ENCODE data around the gene EGR2.
"Not testable (repeated sequence)": the region's sequence is repeated elsewhere in the genome, so short reads cannot be mapped to it uniquely, and the experiment has no call there.

Gene EGR2

GRCh38 chr10:62795100-62795499 lies 21.1 kb downstream of the EGR2 start:
- no peak for DNase-seq (ENCODE audit: low read depth in 3 of 3)

GRCh38 chr10:62794306-62794705 lies 21.9 kb downstream of the EGR2 start:
- no peak for DNase-seq (ENCODE audit: low read depth in 3 of 3)

- DNase-seq (ENCODE audit: low read depth in 3 of 3): no peak
These were observed 23.9 kb downstream of the EGR2 start for GRCh38 chr10:62792261-62792660.

GRCh38 chr10:62790571-62790970 lies 25.6 kb downstream of the EGR2 start:
- no peak for DNase-seq (ENCODE audit: low read depth in 3 of 3)

- no peak for DNase-seq (ENCODE audit: low read depth in 3 of 3)
These were observed 26.1 kb downstream of the EGR2 start for GRCh38 chr10:62790019-62790555.

- no peak for DNase-seq (ENCODE audit: low read depth in 3 of 3)
These were observed 27.2 kb downstream of the EGR2 start for GRCh38 chr10:62788861-62789467.

- not testable (repeated sequence) for DNase-seq (ENCODE audit: low read depth in 3 of 3)
These were observed 27.9 kb downstream of the EGR2 start for GRCh38 chr10:62788285-62788684.

GRCh38 chr10:62784537-62784936 lies 31.6 kb downstream of the EGR2 start:
- DNase-seq (ENCODE audit: low read depth in 3 of 3): not testable (repeated sequence)

GRCh38 chr10:62779487-62780248 lies 36.5 kb downstream of the EGR2 start:
- DNase-seq (ENCODE audit: low read depth in 3 of 3): peak; percentile 71 to 76 (median 74)

GRCh38 chr10:62778125-62778524 lies 38.0 kb downstream of the EGR2 start:
- peak in 1 of 3 donors; percentile 8 for DNase-seq (ENCODE audit: low read depth in 3 of 3)

- DNase-seq (ENCODE audit: low read depth in 3 of 3): no peak
These were observed 43.8 kb downstream of the EGR2 start for GRCh38 chr10:62772186-62772974.

GRCh38 chr10:62769574-62770242 lies 46.5 kb downstream of the EGR2 start:
- DNase-seq (ENCODE audit: low read depth in 3 of 3): no peak

GRCh38 chr10:62766386-62766785 lies 49.8 kb downstream of the EGR2 start:
- no peak for DNase-seq (ENCODE audit: low read depth in 3 of 3)

- no peak for DNase-seq (ENCODE audit: low read depth in 3 of 3)
These were observed 50.4 kb downstream of the EGR2 start for GRCh38 chr10:62765726-62766125.

- no peak for DNase-seq (ENCODE audit: low read depth in 3 of 3)
These were observed 52.2 kb downstream of the EGR2 start for GRCh38 chr10:62764011-62764410.

- no peak for DNase-seq (ENCODE audit: low read depth in 3 of 3)
These were observed 53.0 kb downstream of the EGR2 start for GRCh38 chr10:62763155-62763554.

Measured in stimulated activated CD4-positive, alpha-beta T cell treated with anti-CD3 and anti-CD28 coated beads, TNF-alpha, amount 100 ng/mL, for 48 hours (primary cell).